Measurements from ENCODE around the gene KLF18.
A peak's percentile ranks its signal among the peaks of the same experiment; 100 is the strongest.

Gene KLF18

DNA sequence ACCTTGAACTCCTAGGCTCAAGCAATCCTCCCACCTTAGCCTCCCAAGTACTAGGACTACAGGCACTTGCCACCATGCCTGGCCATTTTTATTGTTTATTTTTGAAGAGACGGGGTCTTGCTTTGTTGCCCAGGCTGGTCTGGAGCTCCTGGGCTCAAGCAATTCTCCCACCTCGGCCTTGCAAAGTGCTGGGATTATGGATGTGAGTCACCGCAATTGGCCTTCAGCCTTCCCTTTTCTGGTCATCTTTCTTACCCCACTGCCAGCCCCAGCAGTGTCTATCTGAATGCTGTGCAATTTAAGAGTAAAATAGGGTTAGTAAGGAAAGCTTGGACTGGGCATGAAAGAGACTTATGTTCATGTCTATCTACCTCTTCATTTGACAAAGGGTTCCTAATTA lies 28.9 kb downstream of the KLF18 start:
- DNase-seq (ENCODE audit: low read depth): no peak
- TF ChIP-seq, protein P1, sequence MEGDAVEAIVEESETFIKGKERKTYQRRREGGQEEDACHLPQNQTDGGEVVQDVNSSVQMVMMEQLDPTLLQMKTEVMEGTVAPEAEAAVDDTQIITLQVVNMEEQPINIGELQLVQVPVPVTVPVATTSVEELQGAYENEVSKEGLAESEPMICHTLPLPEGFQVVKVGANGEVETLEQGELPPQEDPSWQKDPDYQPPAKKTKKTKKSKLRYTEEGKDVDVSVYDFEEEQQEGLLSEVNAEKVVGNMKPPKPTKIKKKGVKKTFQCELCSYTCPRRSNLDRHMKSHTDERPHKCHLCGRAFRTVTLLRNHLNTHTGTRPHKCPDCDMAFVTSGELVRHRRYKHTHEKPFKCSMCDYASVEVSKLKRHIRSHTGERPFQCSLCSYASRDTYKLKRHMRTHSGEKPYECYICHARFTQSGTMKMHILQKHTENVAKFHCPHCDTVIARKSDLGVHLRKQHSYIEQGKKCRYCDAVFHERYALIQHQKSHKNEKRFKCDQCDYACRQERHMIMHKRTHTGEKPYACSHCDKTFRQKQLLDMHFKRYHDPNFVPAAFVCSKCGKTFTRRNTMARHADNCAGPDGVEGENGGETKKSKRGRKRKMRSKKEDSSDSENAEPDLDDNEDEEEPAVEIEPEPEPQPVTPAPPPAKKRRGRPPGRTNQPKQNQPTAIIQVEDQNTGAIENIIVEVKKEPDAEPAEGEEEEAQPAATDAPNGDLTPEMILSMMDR (conservative IDR thresholded peaks at IDR 0.05; ENCODE audit: low read depth, low read length): no peak
- no peak overlapping the region for H3K4me3 ChIP-seq (ENCODE audit: low read depth, low read length)

DNA sequence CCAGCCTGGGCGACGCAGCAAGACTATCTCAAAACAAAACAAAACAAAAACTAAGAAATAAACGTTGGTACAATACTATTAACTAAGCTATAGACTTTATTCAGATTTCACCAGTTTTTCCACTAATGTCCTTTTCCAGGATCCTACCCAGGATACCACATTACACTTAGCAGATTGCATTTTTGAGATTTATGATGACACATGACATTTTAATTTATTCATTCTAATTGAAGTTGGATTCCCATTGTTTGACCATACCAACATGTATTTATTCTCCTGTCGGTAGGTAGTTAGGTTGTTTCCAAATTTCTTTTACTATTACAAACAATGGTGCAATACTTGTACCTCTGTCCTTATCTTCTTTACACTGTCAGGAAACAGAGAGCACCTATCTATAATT lies 29.6 kb downstream of the KLF18 start:
- H3K4me3 ChIP-seq (ENCODE audit: low read depth, low read length): no peak overlapping the region
- TF ChIP-seq, protein P1 (conservative IDR thresholded peaks at IDR 0.05; ENCODE audit: low read depth, low read length): no peak
- DNase-seq (ENCODE audit: low read depth): no peak

DNA sequence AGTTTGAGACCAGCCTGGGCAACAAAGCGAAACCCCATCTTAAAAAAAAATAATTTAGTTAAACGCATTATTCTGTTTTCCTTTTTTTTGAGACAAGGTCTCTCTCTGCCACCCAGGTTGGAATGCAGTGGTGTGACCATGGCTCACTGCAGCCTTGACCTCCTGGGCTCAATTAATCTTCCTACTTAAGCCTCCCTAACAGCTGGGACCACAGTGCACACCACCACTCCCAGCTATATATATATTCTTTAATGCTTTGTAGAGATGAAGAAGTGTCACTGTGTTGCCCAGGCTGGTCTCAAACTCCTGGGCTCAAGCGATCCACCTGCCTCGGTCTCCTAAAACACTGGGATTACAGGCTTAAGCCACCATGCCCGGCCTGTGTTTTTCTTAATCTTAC lies 30.5 kb downstream of the KLF18 start:
- DNase-seq (ENCODE audit: low read depth): no peak
- TF ChIP-seq, protein P1 (conservative IDR thresholded peaks at IDR 0.05; ENCODE audit: low read depth, low read length): no peak
- H3K4me3 ChIP-seq (ENCODE audit: low read depth, low read length): no peak overlapping the region

DNA sequence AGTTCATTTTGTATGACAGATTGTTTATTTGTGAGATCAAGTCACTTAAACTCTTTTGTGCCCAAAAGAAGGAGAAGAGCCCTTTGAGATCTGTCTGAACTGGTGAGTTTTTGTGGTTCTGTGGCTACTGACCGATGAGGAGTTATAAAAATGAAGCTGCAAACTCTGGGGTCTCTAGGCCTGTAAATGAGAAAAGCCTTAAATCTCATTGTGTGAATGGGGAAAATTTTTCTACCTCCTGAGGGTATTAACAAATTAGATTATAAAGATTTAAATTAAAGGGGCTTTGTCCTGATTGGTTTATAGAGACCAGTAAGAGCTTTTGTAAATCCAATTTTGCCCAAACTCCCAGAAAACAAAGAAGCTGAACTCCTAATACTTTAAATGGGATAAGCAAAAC lies 32.5 kb downstream of the KLF18 start:
- DNase-seq (ENCODE audit: low read depth): no peak
- H3K4me3 ChIP-seq (ENCODE audit: low read depth, low read length): no peak overlapping the region
- TF ChIP-seq, protein P1 (conservative IDR thresholded peaks at IDR 0.05; ENCODE audit: low read depth, low read length): no peak

DNA sequence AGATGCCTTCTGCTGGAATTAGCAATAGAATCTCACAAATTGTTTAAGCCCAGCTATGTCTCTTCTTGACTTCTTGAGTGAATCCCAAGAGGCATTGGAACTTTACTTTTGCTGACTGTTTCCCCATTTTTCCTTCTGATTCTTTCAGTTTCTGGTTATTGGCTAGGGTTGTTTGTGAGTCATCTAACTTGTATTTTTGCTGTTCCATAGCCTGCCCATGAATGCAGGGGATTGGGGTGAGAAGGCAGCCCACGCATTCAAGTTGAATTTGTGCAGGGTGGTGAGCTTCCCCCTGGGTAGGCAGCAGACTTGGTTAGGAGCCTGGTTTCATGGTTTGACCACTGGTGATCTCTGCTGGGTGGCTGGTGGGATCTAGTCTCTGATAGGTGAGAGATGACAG lies 33.2 kb downstream of the KLF18 start:
- TF ChIP-seq, protein P1 (conservative IDR thresholded peaks at IDR 0.05; ENCODE audit: low read depth, low read length): no peak
- no peak overlapping the region for H3K4me3 ChIP-seq (ENCODE audit: low read depth, low read length)
- DNase-seq (ENCODE audit: low read depth): peak; percentile 44

DNA sequence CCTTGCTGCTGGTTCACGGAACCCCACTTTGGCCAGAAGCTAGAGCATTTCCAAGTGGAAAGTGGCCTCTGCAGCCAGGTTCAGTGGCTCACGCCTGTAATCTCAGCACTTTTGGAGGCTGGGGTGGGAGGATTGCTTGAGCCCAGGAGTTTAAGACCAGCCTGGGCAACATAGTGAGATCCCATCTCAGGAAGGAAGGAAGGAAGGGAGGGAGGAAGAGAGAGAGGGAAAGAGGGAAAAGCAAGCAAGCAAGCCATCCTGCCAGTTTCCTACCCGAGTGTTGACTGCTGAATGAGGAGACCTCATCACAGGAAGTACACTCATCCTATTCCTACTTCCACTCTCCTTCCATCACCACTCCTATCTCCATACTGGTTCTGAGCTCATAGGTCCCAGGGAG lies 35.6 kb downstream of the KLF18 start:
- DNase-seq (ENCODE audit: low read depth): no peak
- no peak overlapping the region for H3K4me3 ChIP-seq (ENCODE audit: low read depth, low read length)
- TF ChIP-seq, protein P1 (conservative IDR thresholded peaks at IDR 0.05; ENCODE audit: low read depth, low read length): no peak

DNA sequence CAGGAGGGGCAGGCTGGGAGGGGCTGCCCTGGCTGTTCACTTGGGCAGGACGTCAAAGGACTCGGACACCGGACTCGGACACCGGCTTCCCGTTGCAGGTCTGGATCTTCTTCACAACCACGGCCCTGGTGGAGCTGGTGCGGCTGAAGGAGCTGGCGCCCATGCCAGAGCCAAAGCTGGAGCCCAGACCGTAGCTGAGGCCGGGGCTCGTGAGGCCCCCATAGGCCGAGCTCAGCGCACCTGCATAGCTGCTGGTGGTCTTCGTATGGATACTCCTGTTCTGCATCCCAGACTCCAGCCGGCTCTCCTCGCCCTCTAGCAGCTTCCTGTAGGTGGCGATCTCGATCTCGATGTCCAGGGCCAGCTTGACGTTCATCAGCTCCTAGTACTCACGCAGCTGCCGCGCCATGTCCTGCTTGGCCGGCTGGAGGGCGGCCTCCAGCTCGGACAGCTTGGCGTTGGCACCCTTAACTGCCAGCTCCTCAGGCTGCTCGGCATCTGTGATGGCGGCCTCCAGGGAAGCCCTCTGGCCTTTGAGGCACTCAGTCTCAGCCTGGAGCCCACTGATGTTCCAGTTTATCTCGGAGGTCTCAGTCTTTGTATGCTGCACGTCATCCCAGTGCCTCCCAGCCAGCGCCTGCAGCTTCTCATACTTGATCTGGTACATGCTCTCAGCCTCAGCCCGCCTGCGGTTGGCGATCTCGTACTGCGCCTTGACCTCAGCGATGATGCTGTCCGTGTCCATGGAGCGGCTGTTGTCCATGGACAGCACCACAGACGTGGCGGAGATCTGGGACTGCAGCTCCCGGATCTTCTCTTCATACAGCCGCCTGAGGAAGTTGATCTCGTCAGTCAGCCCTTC lies 37.9 kb downstream of the KLF18 start:
- TF ChIP-seq, protein P1 (conservative IDR thresholded peaks at IDR 0.05; ENCODE audit: low read depth, low read length): no peak
- DNase-seq (ENCODE audit: low read depth): no peak
- H3K4me3 ChIP-seq (ENCODE audit: low read depth, low read length): no peak overlapping the region
